GM12878 (cell line): ENCODE data around the gene DDX54.

Source experiments
- MTA3 ChIP-seq: IDR thresholded peaks from 2 replicates; pipeline ENCODE4 v1.6.1; 2012; ENCODE audit warnings: low read length, inconsistent platforms, borderline replicate concordance
- TF ChIP-seq, protein P1 (sequence below): fragments of 450-650 bp; IDR thresholded peaks from 2 replicates; pipeline ENCODE4 v1.6.1; 2018; ENCODE audit warnings: mild to moderate bottlenecking, low read depth, moderate library complexity; ENCODE audit not compliant: partially characterized antibody

DNA sequence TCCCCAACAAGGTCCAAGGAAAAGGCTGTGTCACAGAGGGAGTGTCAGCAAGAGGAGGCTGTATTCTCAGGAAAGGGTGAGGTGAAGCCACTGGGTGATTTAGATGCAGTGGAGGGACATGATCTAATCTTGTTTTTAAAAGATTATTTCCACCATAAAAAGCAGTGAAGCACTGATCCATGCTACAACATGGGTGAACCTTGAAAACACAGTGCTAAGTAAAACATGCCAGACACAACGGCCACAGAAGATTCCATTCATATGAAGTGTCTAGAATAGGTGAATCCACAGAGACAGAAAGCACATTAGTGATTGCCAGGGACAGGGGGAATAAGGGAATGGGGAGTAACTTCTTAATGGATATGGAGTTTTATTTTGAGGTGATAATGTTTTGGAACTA lies 13.0 kb upstream of the DDX54 start:
- TF ChIP-seq MTA3 = no peak
- TF ChIP-seq, protein P1, sequence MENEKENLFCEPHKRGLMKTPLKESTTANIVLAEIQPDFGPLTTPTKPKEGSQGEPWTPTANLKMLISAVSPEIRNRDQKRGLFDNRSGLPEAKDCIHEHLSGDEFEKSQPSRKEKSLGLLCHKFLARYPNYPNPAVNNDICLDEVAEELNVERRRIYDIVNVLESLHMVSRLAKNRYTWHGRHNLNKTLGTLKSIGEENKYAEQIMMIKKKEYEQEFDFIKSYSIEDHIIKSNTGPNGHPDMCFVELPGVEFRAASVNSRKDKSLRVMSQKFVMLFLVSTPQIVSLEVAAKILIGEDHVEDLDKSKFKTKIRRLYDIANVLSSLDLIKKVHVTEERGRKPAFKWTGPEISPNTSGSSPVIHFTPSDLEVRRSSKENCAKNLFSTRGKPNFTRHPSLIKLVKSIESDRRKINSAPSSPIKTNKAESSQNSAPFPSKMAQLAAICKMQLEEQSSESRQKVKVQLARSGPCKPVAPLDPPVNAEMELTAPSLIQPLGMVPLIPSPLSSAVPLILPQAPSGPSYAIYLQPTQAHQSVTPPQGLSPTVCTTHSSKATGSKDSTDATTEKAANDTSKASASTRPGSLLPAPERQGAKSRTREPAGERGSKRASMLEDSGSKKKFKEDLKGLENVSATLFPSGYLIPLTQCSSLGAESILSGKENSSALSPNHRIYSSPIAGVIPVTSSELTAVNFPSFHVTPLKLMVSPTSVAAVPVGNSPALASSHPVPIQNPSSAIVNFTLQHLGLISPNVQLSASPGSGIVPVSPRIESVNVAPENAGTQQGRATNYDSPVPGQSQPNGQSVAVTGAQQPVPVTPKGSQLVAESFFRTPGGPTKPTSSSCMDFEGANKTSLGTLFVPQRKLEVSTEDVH = no peak
